K562 (cell line): ENCODE measurements around the gene CAPZA1. TPM values are rescaled to one million over a fixed set of nuclear protein-coding genes. Genes with fewer than 3 reads are reported as not detected.

ENCODE experiments used
- CCAR2 ChIP-seq: fragments of 200-400 bp; formaldehyde crosslinking; IDR thresholded peaks from 2 replicates; pipeline ENCODE4 v1.6.1; 2017; ENCODE audit warnings: mild to moderate bottlenecking, low read depth, low read length
- HDAC2 ChIP-seq: fragments of 450-650 bp; IDR thresholded peaks from 2 replicates; pipeline ENCODE4 v1.6.1; 2016; ENCODE audit warnings: mild to moderate bottlenecking
- HDGF ChIP-seq: fragments of 450-650 bp; IDR thresholded peaks from 2 replicates; pipeline ENCODE4 v1.6.1; 2016
- HNRNPH1 ChIP-seq: fragments of 200-400 bp; formaldehyde crosslinking; optimal IDR thresholded peaks from 2 replicates; pipeline ENCODE3; 2017; ENCODE audit warnings: low read depth, mild to moderate bottlenecking, low read length, moderate library complexity
- LEF1 ChIP-seq: fragments of 450-650 bp; IDR thresholded peaks from 2 replicates; pipeline ENCODE4 v1.6.1; 2016; ENCODE audit warnings: mild to moderate bottlenecking
- MGA ChIP-seq: fragments of 450-650 bp; IDR thresholded peaks from 2 replicates; pipeline ENCODE4 v1.6.1; 2016; ENCODE audit warnings: mild to moderate bottlenecking, moderate library complexity
- PHTF2 ChIP-seq: fragments of 250-450 bp; sonication (Bioruptor Pico); IDR thresholded peaks from 2 replicates; pipeline ENCODE4 v1.5.0; 2021; ENCODE audit warnings: mild to moderate bottlenecking
- PURB ChIP-seq: sonication (generic); formaldehyde crosslinking; IDR thresholded peaks from 2 replicates; pipeline ENCODE4 v1.9.0; 2021; ENCODE audit warnings: low read depth, mild to moderate bottlenecking, missing genetic modification reagents
- SMC3 ChIP-seq: conservative IDR thresholded peaks from 2 replicates; pipeline ENCODE4 v1.6.1; 2011; ENCODE audit warnings: low read depth, low read length, improper control_type of control experiment; ENCODE audit not compliant: insufficient read depth
- STAG1 ChIP-seq: sonication (generic); formaldehyde crosslinking; IDR thresholded peaks from 2 replicates; pipeline ENCODE4 v1.5.0; 2020; ENCODE audit warnings: missing genetic modification reagents, borderline replicate concordance
- STAT6 ChIP-seq: sonication (generic); formaldehyde crosslinking; IDR thresholded peaks from 2 replicates; pipeline ENCODE4 v1.8.1; 2023; ENCODE audit warnings: mild to moderate bottlenecking, missing genetic modification reagents
- ZNF512 ChIP-seq: IDR thresholded peaks from 2 replicates; pipeline ENCODE4 v1.6.1; 2016; ENCODE audit warnings: missing genetic modification characterization, missing compliant biosample characterization
- ZNF780A ChIP-seq: fragments of 250-450 bp; sonication (Bioruptor Pico); IDR thresholded peaks from 2 replicates; pipeline ENCODE4 v1.5.0; 2021; ENCODE audit warnings: mild to moderate bottlenecking
- polyA plus RNA-seq, 8 experiments: library from polyadenylated mRNA; depleted of rRNA in 4 of 8; stranded (reverse) in 5 of 8; unstranded in 3 of 8; fragments of >200 nt; fragmentation: Nextera tagmentation in 2 of 8; fragmentation: Illumina TruSeq in 1 of 8; extraction: Ambion mirVana in 2 of 8; extraction: Trizol in 1 of 8; gene quantifications; 2 replicates each; pipeline versions ENCODE4 v1.2.1 to v1.2.3, GENCODE V29; 2011 to 2014; ENCODE audit warnings: inconsistent platforms in 1 of 8, missing spikeins in 1 of 8
- total RNA-seq, 7 experiments: library from RNA; depleted of rRNA in 6 of 7; stranded (reverse); fragments of >200 nt in 6 of 7; fragmentation: Illumina TruSeq in 2 of 7; extraction: Trizol in 2 of 7; gene quantifications; 2 replicates each; pipeline versions ENCODE4 v1.2.1 to v1.2.3, GENCODE V29; 2011 to 2021; ENCODE audit warnings: low replicate concordance in 1 of 7

Gene CAPZA1
- total and polyA plus RNA-seq, 9 of the 15 experiments (the other 6 are each of a cell fraction or from before 2014, with no cell fraction given), result 237 to 1,020 (median 306) TPM

- TF ChIP-seq MGA, result no peak
- TF ChIP-seq STAG1 (CRISPR knock-in tag), result peak; percentile 100
- no peak for TF ChIP-seq PHTF2 (CRISPR knock-in tag)
- no peak for TF ChIP-seq ZNF512
- peak; percentile 99 for TF ChIP-seq SMC3
- peak; percentile 29; the same call in 1 of the 2 replicates for TF ChIP-seq HDGF
- no peak for TF ChIP-seq CCAR2
- no peak for TF ChIP-seq ZNF780A (CRISPR knock-in tag)
- no peak for TF ChIP-seq LEF1
- no peak for TF ChIP-seq PURB (CRISPR knock-in tag)
- TF ChIP-seq STAT6, result peak; percentile 54; the same call in 1 of the 2 replicates
- no peak for TF ChIP-seq HNRNPH1
- TF ChIP-seq HDAC2, result no peak
These were observed 96.6 kb downstream of the CAPZA1 start (continued) for GRCh38 chr1:112716133-112716720.
